ENCODE measurements around the gene RNF41.
"Not testable (repeated sequence)": the region's sequence is repeated elsewhere in the genome, so short reads cannot be mapped to it uniquely, and the experiment has no call there.

The RNF41 gene

DNA sequence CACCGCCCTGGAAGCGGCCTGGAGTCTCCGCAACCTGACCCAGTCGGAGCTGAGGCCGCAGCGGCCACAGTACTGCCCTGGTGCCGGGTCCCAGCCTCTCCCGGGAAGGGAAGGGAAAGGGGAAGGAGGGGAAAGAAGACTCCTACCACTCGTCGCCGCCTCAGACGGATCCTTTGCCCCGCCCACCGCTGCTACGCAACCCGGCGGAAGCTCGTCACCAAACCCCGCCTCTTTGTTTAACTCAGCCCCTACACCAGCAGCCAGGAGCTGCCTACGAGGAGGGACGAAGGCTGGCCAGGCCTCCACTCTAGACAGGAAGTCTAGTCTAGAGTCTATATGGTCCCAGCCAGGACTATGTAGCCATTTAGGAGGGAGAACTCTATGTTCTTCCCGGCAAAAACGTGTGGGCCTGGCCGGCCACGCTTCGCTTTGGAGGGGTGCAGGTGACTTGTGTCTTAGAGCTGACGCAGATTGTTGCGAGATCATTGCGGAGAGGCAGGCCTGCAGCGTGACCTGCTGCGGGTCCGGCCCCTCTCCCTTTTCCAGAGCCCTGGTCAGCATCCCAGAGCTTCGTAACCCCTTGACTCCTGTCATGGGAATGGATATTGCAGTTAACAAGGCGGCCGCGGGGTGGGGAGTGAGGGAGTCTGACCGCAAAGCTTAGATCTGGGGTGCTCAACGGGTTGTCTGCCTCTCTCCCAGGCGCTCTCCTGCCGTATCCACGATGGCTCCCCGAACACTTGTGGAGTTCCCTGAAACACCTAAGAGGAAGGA is at the start of gene RNF41:
Gene RNF41, minus strand, starts transcription at position 166 of the 774 bp plus-strand sequence. CDS start 7,875 bp downstream, outside the sequence.
- DNase-seq (ENCODE audit: low read depth in 2 of 2): peak; percentile 87 to 88

DNA sequence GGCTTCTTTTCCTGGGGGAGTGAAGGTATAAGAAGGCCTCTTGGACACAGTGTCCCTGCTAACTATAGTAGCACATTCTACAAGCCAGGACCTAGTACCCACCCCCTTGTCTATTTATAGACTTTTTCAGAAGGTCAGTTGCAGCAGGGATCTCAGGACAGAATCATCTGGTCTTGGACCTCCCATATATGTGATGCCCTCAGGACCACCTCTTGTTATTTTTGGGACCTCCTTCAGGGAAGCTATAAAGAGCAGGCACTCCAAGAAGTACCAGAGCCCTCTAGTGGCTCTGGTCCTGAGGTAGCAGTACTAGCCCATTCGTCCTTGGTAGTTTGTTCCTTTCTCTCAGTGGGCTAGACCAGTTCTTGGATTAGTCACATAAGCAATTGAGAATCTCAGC is 49.3 kb upstream of the RNF41 start:
- no peak for DNase-seq (ENCODE audit: low read depth in 2 of 2)

DNA sequence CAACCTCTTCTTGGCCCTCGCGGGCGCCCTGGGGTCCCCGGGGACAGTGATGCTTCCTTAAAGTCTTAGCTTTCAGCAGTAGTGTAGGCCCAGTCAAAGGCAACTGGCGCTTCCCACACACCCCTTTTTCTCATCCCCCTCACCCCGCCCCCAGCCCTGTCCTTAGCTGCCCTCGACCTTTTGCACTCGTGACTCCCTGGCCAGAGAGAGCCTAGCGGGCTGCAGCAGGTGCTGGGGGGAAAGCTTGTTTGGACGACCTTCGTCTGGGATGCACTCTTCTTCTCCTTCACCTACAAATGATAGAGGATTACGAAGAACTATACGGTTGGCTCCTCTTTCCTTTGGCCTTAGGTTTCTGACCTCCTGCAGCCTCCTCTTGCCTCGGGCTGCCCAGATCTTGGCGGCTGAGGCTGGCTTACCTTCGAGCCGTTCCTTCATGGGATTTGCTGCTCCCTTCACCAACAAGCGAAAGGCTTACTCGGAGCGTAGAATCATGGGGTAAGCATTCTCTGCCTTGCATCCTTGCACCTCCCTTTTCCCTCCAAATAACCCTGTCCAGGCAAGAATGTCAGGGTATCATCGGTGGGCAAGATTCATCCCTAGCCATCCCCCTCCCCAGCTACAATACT is 45.8 kb upstream of the RNF41 start:
- no peak for DNase-seq (ENCODE audit: low read depth in 2 of 2)

DNA sequence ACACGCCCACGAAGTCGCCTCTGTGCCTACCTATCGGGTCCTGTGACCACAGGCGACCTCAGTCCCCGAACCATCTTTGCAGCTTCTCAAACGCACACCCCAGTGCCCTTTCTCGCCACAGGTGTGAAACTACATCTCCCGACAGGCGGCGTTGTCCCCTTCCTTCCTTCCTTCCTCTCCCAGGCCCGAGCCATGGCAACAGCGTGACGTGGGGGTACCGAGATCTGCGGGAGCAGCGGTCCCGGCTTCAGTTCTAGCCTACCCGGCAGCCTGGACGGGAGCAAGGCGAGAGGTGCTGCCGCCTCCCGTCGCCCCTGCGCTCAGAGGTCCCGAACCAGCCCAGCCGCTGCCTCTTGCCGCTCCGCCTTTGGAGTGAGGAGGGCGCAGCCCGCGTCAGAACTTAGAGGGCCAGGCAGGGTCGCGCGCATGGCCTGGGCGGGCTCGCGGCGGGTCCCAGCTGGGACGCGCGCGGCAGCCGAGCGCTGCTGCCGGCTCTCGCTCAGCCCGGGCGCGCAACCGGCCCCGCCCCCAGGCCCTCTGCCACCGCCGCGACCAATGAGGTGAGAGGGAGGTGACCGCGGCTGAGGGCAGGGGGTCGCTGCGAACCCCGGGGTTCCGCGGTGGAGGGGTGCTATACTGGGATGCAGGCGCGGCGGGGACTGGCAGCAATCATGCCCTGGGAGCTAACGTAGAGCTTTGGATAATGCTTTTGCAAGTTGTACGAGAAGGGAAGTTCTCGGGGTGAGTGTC is 45.1 kb upstream of the RNF41 start, which contains the start of gene COQ10A:
Gene COQ10A, plus strand, starts transcription at position 250 of the 750 bp plus-strand sequence. Its CDS starts 177 bp downstream, at position 427.
- peak; percentile 71 to 77 for DNase-seq (ENCODE audit: low read depth in 2 of 2)

DNA sequence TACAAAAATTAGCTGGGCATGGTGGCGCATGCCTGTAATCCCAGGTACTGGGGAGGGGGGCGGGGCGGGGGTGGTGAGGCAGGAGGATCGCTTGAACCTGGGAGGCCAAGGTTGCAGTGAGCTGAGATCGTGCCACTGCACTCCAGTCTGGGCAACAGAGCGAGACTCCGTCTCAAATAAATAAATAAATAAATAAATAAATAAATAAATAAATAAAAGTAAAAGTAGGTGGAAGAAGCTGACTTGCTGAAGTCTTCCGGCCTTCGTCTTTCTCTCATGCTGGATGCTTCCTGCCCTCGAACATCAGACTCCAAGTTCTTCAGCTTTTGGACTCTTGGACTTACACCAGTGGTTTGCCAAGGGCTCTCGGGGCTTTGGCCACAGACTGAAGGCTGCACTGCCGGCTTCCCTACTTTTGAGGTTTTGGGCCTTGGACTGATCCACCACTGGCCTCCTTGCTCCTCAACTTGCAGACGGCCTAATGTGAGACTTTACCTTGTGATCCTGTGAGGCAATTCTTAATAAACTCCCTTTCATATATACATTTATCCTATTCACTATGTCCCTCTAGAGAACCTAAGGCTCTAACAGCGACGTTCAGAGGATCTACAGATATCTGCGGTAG is 44.5 kb upstream of the RNF41 start:
- DNase-seq (ENCODE audit: low read depth in 2 of 2): not testable (repeated sequence)

DNA sequence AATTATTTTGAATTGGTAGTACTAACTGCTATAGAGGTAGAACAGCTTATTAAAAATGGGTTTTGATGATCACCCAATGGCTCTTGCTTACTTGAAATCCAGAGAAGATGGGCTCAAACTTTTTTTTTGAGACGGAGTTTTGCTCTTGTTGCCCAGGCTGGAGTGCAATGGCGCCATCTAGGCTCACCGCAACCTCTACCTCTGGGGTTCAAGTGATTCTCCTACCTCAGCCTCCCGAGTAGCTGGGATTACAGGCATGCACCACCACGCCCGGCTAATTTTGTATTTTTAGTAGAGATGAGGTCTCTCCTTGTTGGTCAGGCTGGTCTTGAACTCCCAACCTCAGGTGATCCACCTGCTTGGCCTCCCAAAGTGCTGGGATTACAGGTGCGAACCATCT is 41.2 kb upstream of the RNF41 start:
- DNase-seq (ENCODE audit: low read depth in 2 of 2): not testable (repeated sequence)

DNA sequence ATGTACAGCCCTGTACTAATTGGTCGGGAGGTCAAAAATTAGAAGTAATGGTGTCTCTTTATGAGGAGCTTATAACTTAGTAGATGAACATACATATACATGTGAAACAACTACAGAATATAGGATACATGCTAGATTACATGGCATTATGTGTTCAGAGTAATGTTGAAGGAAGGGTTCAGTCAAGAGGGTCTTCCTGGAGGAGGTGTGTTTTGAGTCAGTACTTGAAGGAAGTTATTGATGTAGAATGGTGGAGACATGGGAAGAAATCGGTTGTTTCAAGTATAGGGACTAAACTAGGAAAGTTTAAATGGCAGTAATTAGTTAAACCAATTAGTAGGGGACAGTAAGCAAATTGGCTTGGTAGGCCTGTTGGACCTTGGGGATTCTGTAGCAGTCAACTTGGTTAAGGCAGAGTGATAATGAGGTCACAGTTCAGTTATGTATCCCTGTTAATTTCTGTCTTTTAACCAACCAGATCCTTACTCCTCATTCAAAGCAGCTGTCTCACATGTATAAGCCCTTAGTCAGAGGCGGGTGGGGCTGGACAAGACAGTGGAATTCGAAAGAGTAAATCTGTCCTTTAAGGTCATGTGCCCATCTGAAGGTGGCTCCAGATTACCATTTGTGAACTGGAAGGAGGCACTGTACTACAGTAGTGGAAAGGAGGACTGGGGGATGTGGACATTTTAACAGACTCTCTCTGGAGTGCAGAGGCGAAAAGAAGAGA is 39.9 kb upstream of the RNF41 start:
- DNase-seq (ENCODE audit: low read depth in 2 of 2): no peak

DNA sequence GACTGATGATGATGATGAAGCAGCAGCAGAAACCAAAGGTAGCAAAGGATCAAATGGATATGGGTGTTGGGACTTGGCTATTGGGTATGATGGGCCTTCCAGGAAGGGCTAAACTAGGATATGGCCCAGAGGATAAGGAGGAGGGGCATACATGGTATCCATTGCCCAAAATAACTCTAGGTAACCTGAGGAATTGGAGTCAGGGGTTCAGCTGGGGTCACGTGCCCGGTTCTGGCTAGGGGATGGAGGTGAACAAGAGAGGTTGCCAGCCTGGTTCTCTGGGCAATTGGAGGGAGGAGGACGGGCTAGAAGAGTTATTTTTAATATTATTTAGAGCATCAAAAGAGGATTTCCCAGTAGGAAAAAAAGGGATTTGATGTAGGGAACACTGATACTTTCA is 39.2 kb upstream of the RNF41 start:
- DNase-seq (ENCODE audit: low read depth in 2 of 2): no peak

DNA sequence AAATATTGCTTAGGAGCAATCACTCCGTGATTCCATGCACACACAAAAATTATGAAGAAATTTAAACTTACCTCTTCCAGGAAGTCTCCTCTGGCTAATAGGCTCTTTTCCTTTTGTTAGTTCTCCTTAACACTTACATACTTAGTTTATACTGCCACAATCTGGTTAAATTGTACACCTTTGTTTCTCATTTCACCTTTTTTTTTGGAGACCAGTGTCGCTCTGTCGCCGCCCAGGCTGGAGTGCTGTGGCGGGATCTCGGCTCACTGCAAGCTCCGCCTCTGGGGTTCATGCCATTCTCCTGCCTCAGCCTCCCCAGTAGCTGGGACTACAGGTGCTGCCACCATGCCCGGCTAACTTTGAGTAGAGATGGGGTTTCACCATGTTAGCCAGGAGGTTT is 38.7 kb upstream of the RNF41 start:
- no peak for DNase-seq (ENCODE audit: low read depth in 2 of 2)

DNA sequence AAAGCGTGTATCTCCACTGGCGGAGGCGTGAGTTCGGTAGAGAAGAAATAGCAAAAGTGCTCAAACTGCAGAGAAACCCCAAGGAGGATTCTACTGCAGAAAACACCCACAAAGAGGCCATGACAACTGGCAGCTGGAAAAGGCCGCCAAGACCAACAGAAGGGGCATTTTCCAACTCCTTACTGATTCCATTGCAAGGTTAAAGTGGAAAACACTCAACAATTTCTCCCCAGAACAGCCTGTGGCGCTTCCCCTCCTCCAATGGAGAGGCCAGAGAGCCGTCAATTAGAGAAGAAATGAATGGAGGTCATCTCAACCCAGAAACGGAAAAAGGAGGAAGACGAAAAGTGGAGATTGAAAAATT is 37.1 kb upstream of the RNF41 start:
- DNase-seq (ENCODE audit: low read depth in 2 of 2): no peak

DNA sequence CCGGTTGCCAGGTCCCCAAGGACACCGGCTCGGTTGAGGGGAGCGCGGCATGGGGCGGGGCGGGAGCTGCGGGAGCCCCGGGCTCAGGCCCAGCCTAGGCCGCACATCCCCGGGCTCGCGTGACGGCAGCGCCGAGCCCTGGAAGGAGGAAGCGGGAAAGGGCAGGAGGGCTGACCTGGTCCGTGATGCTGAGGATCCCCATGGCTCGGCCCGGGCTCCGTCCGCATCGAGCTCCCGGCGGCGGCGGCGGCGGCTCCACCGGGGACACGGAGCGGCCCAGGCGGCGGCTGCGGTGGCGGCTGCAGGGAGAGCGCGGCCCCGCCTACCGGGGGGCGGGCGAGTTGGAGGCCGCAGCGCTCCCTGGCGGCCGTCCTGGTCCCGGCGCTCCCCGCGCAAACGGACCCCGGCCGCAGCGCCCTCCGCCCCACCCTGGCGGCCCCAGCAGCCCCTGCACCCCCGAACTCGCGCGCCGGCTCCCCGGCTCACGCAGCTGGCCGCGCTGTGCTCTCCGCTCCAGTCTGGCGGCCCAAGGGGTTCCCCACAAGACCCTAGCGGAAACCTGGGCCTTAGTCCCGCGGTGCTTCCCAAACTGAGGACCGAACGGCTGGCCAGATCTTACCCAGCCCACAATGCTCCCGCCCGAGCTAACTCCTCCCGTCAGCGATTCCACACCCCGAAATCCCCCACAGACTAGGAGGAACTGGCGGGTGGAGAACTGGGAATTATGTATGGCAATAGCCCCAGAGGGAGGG is 36.5 kb upstream of the RNF41 start, which contains the start of gene ANKRD52:
Gene ANKRD52, minus strand, starts transcription at position 317 of the 752 bp plus-strand sequence. Its CDS starts 115 bp downstream, at position 202.
- DNase-seq (ENCODE audit: low read depth in 2 of 2): peak; percentile 74 to 82

DNA sequence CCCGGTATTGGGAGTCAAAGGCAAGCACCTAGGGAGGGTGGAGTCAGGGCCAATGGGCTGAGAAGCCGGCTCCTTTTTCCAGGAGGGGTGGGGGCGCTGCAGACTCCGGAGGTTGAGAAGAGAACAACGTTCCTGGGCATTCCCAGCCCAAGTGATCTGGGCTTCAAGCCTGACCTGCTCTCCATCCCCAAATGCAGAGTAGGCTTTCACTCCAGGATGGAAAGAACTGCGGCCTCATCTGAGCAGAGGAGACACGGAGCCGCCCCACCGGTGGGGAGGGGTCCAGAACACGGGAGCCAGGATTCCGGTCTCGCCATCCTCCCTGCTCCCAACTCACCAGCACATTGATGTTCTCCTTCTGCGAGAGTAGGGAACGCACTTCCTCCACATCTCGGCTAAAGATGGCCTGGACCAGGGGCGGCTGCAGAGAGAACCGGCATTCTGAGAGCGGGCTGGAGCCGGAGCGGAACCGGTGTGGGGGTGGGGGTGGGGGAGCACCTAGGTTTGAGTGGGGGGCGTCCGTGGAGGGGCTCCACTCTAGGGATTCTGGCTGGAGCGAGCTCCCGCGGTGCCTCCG is 35.9 kb upstream of the RNF41 start:
- no peak for DNase-seq (ENCODE audit: low read depth in 2 of 2)

DNA sequence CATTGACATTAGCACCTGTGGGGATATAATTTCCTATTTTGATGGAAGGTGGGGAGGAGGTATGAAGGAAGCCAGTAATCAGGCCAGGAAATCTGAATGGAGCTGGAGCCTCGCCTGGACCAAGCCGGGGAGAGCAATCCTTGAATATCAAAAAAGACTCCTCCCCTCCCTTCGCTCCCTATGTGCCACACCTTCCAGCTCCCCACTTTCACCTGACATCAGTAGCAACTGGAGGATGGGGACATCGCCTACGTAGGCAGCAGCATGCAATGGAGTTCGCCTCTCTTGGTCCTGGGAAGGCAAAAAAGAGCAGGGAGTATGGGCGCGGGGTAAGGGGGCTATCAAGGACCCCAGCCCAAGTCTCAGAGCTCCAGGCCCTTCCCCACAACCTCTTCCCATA is 35.3 kb upstream of the RNF41 start:
- no peak for DNase-seq (ENCODE audit: low read depth in 2 of 2)

DNA sequence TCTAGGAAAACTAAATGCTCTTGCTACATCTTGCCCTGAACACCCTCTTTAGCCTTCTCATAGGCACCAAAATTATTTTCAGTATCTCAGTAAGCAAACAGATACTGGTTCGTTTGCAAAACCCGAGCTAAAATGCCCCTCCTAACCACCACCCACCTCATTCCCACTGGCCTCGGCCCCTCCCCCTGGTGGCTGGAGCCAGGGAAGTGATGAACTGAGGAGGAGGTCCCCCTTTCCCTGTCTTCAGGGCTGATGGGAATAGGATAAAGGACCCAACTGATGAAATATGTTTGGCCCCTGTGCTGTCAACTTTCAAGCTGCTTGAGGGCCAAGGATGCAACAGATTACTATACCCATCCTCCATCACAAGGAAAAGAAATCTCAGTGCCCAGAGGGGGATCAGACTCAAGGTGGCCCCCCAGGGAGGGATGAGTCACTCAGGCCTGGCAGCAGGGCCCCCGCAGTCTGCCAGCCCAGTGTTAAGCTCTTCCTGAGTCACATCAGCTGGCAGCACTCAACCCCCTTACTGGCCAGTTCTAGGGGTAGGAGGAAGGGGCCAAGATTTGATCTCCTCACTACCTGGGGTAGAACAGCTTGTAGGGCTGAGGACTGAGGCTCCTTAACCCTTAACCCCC is 34.7 kb upstream of the RNF41 start:
- DNase-seq (ENCODE audit: low read depth in 2 of 2): no peak

DNA sequence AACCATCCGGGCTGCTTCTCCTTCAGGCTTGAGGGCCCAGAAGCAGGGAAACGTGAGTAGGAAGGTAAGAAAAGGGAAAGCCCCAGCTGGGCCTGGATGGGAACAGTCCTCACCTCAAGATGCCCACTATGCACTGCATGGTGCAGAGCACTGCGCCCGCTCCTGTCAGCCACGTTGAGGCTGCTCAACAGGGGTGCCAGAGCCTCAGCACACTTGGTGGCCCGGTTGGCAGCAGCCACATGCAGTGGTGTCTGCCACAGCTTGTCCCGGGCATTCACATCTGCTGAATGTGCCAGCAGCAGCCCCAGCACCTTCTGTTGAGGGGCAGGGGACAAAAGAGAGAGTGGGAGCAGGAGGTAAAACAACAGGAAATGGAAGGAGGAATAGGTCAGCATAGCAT is 33.9 kb upstream of the RNF41 start:
- no peak for DNase-seq (ENCODE audit: low read depth in 2 of 2)

DNA sequence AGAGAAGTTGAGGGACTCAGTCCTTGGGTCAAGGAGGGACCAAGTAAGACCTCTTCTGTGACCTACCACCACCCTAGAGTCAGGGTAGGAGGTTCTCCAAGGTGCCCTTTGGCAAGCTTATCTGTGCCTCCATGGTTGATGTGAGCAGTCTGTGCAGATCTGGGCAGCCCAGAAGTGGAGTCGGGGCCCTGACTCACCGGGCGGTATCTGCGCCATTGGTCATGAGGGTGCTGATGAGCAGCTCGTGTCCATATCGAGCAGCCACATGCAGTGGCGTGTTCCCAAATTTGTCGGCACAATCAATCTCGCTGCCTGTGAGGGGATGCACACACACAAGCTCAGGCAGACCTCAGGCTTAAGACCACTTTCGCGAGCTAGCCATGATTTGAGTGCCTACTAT is 31.4 kb upstream of the RNF41 start:
- DNase-seq (ENCODE audit: low read depth in 2 of 2): no peak

DNA sequence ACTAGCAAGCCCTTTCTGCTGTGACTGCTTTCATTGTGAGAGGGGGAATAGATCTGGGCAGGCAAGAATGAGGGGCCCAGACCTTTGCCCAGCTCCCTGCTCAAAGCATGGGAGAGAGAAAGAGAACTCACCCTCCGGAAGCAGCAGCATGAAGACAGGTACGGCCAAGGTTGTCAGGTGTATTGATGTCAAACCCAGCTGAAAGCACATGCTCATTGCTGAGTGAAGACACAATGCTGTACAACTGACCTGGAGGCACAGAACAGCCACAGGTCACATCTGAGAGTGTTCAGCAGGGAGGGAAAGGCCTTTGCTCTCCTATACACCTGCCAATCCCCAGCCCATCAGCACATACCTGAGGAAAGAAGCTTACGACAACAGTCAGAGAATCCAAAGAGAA is 30.9 kb upstream of the RNF41 start:
- DNase-seq (ENCODE audit: low read depth in 2 of 2): no peak

DNA sequence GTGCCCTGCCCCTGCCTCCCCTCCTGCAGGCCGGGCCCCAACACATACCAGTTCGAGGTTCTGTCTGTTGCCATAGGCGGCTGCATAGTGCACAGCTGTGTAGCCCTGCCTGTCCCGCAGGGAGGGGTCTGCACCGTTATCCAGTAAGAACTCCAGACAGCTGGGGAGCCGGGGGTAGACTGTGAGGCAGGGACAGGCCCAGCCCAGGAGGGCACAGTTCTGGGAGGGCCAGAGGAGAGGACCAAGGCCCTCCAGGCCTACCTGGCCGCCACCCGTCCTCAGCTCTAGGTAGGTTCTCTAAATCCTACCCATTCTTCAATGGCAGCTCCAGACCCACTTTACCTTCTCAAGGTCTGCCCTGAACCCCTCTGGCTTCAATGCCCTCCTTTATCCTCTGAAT is 27.0 kb upstream of the RNF41 start:
- DNase-seq (ENCODE audit: low read depth in 2 of 2): no peak

DNA sequence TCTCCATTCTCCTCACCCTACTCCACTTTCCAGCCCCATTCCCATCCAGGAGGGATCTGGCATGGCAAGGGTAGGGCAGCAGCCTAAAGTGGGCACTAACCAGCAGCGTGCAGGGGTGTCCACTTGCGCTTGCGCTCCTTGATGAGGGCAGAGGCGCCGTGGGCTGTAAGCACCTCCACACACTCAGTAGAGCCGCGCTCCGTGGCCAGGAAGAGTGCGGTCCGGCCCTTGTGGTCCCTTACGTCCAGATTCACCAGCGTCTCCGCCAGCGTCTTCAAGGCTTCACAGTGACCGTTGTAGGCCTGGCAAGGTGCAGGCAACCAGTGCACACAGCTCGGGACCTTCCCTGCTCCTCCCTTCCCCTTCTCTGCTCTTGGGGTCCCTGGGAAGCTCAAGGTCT is 26.2 kb upstream of the RNF41 start:
- no peak for DNase-seq (ENCODE audit: low read depth in 2 of 2)

DNA sequence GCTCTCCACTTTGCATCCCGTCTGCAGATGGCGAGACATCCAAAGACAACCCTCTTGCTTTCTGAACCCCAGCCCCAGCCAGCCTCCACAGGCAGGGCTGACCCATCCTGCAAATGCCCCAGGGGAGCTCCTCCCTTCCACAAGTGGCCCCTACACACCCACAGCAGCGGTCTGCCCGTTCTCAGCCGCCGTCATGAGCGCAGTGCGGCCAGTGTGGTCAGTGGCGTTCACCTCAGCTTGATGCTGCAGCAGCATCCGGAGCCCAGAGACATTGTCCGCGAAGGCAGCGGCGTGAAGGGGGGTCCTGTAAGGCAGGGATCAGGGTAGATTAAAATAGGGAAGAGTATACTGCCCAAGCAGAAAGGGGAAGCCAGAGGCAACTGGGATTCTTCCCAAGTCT is 22.8 kb upstream of the RNF41 start:
- no peak for DNase-seq (ENCODE audit: low read depth in 2 of 2)
